HG03039 (cell line): ENCODE results near the gene KRTAP5-5.
"Not testable (repeated sequence)": the region's sequence is repeated elsewhere in the genome, so short reads cannot be mapped to it uniquely, and the experiment has no call there.

Source experiments
- ATAC-seq: cut with Tn5 transposase; IDR thresholded peaks from one replicate; pipeline ENCODE4 v1.9.1; 2021; ENCODE audit warnings: mild to moderate bottlenecking, moderate library complexity; ENCODE audit not compliant: unreplicated experiment

Gene KRTAP5-5

GRCh38 chr11:1607156-1607845 is 22.3 kb upstream of the KRTAP5-5 start:
- not testable (repeated sequence) for ATAC-seq

GRCh38 chr11:1607901-1608300 is 21.7 kb upstream of the KRTAP5-5 start:
- not testable (repeated sequence) for ATAC-seq

- no peak for ATAC-seq
These were observed 21.2 kb upstream of the KRTAP5-5 start, which contains the start of gene KRTAP5-3 for GRCh38 chr11:1608363-1608762. Gene KRTAP5-3, minus strand, starts transcription at chr11:1608463. Its CDS starts 78 bp downstream, at chr11:1608385.

- ATAC-seq, result no peak
These were observed 11.3 kb upstream of the KRTAP5-5 start for GRCh38 chr11:1618231-1618630.

GRCh38 chr11:1619449-1619848 is 10.1 kb upstream of the KRTAP5-5 start:
- ATAC-seq, result no peak

GRCh38 chr11:1622086-1622485 is 7.5 kb upstream of the KRTAP5-5 start, which contains the start of gene KRTAP5-4:
Gene KRTAP5-4, minus strand, starts transcription at chr11:1622138. Its CDS starts 45 bp downstream, at chr11:1622093.
- no peak for ATAC-seq

- ATAC-seq, result no peak
These were observed 5.9 kb upstream of the KRTAP5-5 start for GRCh38 chr11:1623716-1624115.

- ATAC-seq, result no peak
These were observed 5.0 kb upstream of the KRTAP5-5 start for GRCh38 chr11:1624621-1625020.

- no peak for ATAC-seq
These were observed 4.0 kb upstream of the KRTAP5-5 start for GRCh38 chr11:1625541-1625940.

GRCh38 chr11:1628506-1629325 is 859 bp upstream of the KRTAP5-5 start:
- ATAC-seq, result no peak

- ATAC-seq, result no peak
These were observed 696 bp downstream of the KRTAP5-5 start for GRCh38 chr11:1630271-1630670.

GRCh38 chr11:1631066-1631568 is 1.5 kb downstream of the KRTAP5-5 start:
- ATAC-seq, result no peak

GRCh38 chr11:1632053-1632714 is 2.6 kb downstream of the KRTAP5-5 start:
- no peak for ATAC-seq

GRCh38 chr11:1633864-1634263 is 4.3 kb downstream of the KRTAP5-5 start:
- no peak for ATAC-seq

GRCh38 chr11:1636291-1636950 is 6.8 kb downstream of the KRTAP5-5 start:
- no peak for ATAC-seq

- no peak for ATAC-seq
These were observed 8.1 kb downstream of the KRTAP5-5 start for GRCh38 chr11:1637628-1638027.

- ATAC-seq, result no peak
These were observed 8.8 kb downstream of the KRTAP5-5 start for GRCh38 chr11:1638344-1638743.

- ATAC-seq, result no peak
These were observed 9.6 kb downstream of the KRTAP5-5 start for GRCh38 chr11:1639102-1639620.

- ATAC-seq, result no peak
These were observed 10.1 kb downstream of the KRTAP5-5 start for GRCh38 chr11:1639666-1640065.
